ENCODE measurements around the gene FBRS. TPM values are rescaled to one million over a fixed set of nuclear protein-coding genes. Genes with fewer than 3 reads are reported as not detected.
A peak's percentile ranks its signal among the peaks of the same experiment; 100 is the strongest.
"Not testable (repeated sequence)": the region's sequence is repeated elsewhere in the genome, so short reads cannot be mapped to it uniquely, and the experiment has no call there.

The FBRS gene
- total and polyA plus RNA-seq, 2 of the 13 experiments (the other 11 are each of a cell fraction or from before 2014, with no cell fraction given) = 13.7 to 16.2 TPM

DNA sequence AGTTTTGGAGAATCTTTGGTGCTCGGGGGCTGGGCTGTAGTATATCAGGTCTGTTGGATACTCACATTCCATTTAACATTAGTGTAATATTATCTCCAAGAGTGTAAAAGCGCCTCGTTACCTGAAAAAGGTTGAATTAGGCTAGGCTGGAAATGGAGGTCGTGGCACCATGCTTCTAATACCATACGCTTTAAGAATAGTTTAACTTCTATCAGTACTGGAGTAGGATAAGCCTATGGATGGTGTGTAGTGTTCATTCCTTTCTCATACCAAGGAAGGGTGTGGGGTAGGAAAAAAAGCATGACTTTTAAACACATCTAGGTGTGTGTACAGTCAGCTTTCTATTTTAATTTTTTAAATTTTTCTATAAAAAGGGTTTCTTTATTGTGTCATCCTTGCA is 42.7 kb downstream of the FBRS start:
- in situ Hi-C loops (cut with HindIII; ENCODE audit: extremely low pct_ligation_motif_present, low pct_unique_long_range_greater_than_20kb) = no loop called here
- DNase-seq (ENCODE audit: low spot score) = no peak
- H3K9me3 ChIP-seq (ENCODE audit: low read length) = no peaks in the 10 kb centered on the region
- CTCF ChIA-PET (ENCODE audit: low intra/inter-chr PET ratio, low total read pairs) = no interaction called here
- no peak overlapping the region for H2AFZ ChIP-seq (ENCODE audit: low read length)
- peaks cover 31% of the 10 kb centered on the region for H3K79me2 ChIP-seq (ENCODE audit: insufficient read depth, low read length)
- H3K4me2 ChIP-seq (ENCODE audit: low read depth, low read length) = no peak overlapping the region
- POLR2A ChIA-PET = interaction anchor here (1.6 kb wide), 1 partner anchor 47 kb away, joined by 3 read pairs; the partner anchor contains the start of gene PHKG2
- H3K27me3 ChIP-seq (ENCODE audit: control insufficient read depth in 1 of 2, insufficient read depth in 2 of 2, low read length in 2 of 2) = no peaks in the 10 kb centered on the region
- no peak overlapping the region for H3K9ac ChIP-seq (ENCODE audit: insufficient read depth, low read depth, low read length)
- no peak for TF ChIP-seq ZFX (CRISPR knock-in tag; IDR thresholded peaks at IDR 0.05; ENCODE audit: low read depth)
- peaks cover 24% of the 10 kb centered on the region for H3K4me1 ChIP-seq (ENCODE audit: insufficient read depth, low read length)
- intact Hi-C loops (cut with micrococcal nuclease; ENCODE audit: unreplicated experiment) = no loop called here
- no peak for ATAC-seq
- H3K4me3 ChIP-seq (replicated peaks in 1 of 3; ENCODE audit: insufficient read depth in 1 of 3, low read depth in 2 of 3, low read length in 3 of 3) = no peak overlapping the region
- FAIRE-seq = no peak
- peaks cover 16% of the 10 kb centered on the region; the same call in 1 of the 2 replicates for H4K20me1 ChIP-seq (ENCODE audit: insufficient read depth, low read length)
- peaks cover 22 to 55% of the 10 kb centered on the region in 2 experiments for H3K36me3 ChIP-seq (replicated peaks in 1 of 2; ENCODE audit: control insufficient read depth in 1 of 2, insufficient read depth in 2 of 2, low read length in 2 of 2)
- H3K27ac ChIP-seq (ENCODE audit: extremely low read length, insufficient read depth, low read length) = no peak overlapping the region
- BruUV-seq (replicated peaks) = no TSS peak
- WGBS (ENCODE audit: low lambda C conversion rate) = 97% methylated on average over 5 of the region's 5 CpGs

DNA sequence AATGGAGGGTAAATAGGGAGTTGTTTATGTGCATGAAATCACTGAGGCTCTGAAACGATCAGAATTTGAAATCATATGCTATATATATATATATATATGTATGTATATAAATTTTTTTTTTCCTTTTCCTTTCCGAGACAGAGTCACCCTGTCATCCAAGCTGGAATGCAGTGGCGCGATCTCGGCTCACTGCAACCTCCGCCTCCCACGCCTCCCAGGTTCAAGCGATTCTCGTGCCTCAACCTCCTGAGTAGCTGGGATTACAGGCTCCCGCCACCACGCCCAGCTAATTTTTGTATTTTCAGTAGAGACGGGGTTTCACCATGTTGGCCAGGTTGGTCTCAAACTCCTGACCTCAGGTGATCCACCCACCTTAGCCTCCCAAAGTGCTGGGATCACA is 44.8 kb downstream of the FBRS start:
- CTCF ChIA-PET (ENCODE audit: low intra/inter-chr PET ratio, low total read pairs); H2AFZ ChIP-seq (ENCODE audit: low read length); H3K27ac ChIP-seq (ENCODE audit: extremely low read length, insufficient read depth, low read length); DNase-seq (ENCODE audit: low spot score); POLR2A ChIA-PET; H3K4me3 ChIP-seq (replicated peaks in 1 of 3; ENCODE audit: insufficient read depth in 1 of 3, low read depth in 2 of 3, low read length in 3 of 3); intact Hi-C loops (cut with micrococcal nuclease; ENCODE audit: unreplicated experiment); in situ Hi-C loops (cut with HindIII; ENCODE audit: extremely low pct_ligation_motif_present, low pct_unique_long_range_greater_than_20kb); H3K9me3 ChIP-seq (ENCODE audit: low read length); FAIRE-seq; ATAC-seq; H3K27me3 ChIP-seq (ENCODE audit: control insufficient read depth in 1 of 2, insufficient read depth in 2 of 2, low read length in 2 of 2); BruUV-seq (replicated peaks); H3K9ac ChIP-seq (ENCODE audit: insufficient read depth, low read depth, low read length); H3K4me2 ChIP-seq (ENCODE audit: low read depth, low read length): not testable (repeated sequence)
- WGBS (ENCODE audit: low lambda C conversion rate) = 96% methylated on average over 12 of the region's 12 CpGs
- Histone ChIP-seq H3K36me3 (replicated peaks in 1 of 2; ENCODE audit: control insufficient read depth in 1 of 2, insufficient read depth in 2 of 2, low read length in 2 of 2) (peaks cover 39 to 76% of the 10 kb centered on the region in 2 experiments), H3K79me2 (ENCODE audit: insufficient read depth, low read length) (peaks cover 31% of the 10 kb centered on the region), H3K4me1 (ENCODE audit: insufficient read depth, low read length) (peaks cover 13% of the 10 kb centered on the region), H4K20me1 (ENCODE audit: insufficient read depth, low read length) (peaks cover 16% of the 10 kb centered on the region; the same call in 1 of the 2 replicates)

DNA sequence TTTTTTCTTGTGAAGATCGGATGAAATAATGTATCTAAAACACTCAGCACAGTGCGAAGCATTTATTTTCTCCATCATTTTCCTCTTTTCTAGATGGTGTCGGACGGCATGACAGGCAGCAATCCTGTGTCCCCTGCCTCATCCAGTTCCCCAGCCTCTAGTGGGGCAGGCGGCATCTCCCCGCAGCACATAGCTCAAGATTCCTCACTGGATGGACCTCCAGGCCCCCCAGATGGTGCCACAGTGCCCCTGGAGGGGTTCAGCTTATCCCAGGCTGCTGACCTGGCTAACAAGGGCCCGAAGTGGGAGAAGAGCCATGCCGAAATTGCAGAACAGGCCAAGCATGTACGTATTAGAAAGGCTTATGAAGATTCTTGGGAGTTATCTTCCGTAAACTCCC is 45.7 kb downstream of the FBRS start:
- ChIA-PET CTCF (ENCODE audit: low intra/inter-chr PET ratio, low total read pairs) (no interaction called here), POLR2A (interaction anchor here (0.7 kb wide), 1 partner anchor 44 kb away, joined by 4 read pairs; the partner anchor contains the start of gene PHKG2)
- TF ChIP-seq ZNF83 (CRISPR knock-in tag; IDR thresholded peaks at IDR 0.05; ENCODE audit: borderline replicate concordance) = no peak
- TF ChIP-seq RBFOX2 (IDR thresholded peaks at IDR 0.05; ENCODE audit: low read depth, low read length) = 0 out of 2 replicates have a peak, but pooled peaks have one; percentile 20
- peak; percentile 61 for TF ChIP-seq RBM22 (optimal IDR thresholded peaks at IDR 0.05; ENCODE audit: low read length)
- Histone ChIP-seq H3K27ac (ENCODE audit: extremely low read length, insufficient read depth, low read length) (no peak overlapping the region), H3K27me3 (ENCODE audit: control insufficient read depth in 1 of 2, insufficient read depth in 2 of 2, low read length in 2 of 2) (no peaks in the 10 kb centered on the region), H3K79me2 (ENCODE audit: insufficient read depth, low read length) (peaks cover 28% of the 10 kb centered on the region), H3K4me2 (ENCODE audit: low read depth, low read length) (no peak overlapping the region), H3K36me3 (replicated peaks in 1 of 2; ENCODE audit: control insufficient read depth in 1 of 2, insufficient read depth in 2 of 2, low read length in 2 of 2) (peaks cover 43 to 85% of the 10 kb centered on the region in 2 experiments), H3K9ac (ENCODE audit: insufficient read depth, low read depth, low read length) (no peak overlapping the region), H2AFZ (ENCODE audit: low read length) (no peak overlapping the region), H3K9me3 (ENCODE audit: low read length) (no peaks in the 10 kb centered on the region), H3K4me3 (replicated peaks in 1 of 3; ENCODE audit: insufficient read depth in 1 of 3, low read depth in 2 of 3, low read length in 3 of 3) (no peak overlapping the region), H4K20me1 (ENCODE audit: insufficient read depth, low read length) (peaks cover 16% of the 10 kb centered on the region; the same call in 1 of the 2 replicates), H3K4me1 (ENCODE audit: insufficient read depth, low read length) (peaks cover 13% of the 10 kb centered on the region)
- FAIRE-seq (no peak), DNase-seq (ENCODE audit: low spot score) (no peak), ATAC-seq (no peak)
- no TSS peak for BruUV-seq (replicated peaks)
- WGBS (ENCODE audit: low lambda C conversion rate) = 98% methylated on average over 10 of the region's 10 CpGs
- intact Hi-C loops (cut with micrococcal nuclease; ENCODE audit: unreplicated experiment) = no loop called here
- in situ Hi-C loops (cut with HindIII; ENCODE audit: extremely low pct_ligation_motif_present, low pct_unique_long_range_greater_than_20kb) = no loop called here
